Osteoblast (primary cell): Measurements from ENCODE around the gene FGF5. TPM values are rescaled to one million over a fixed set of nuclear protein-coding genes. Genes with fewer than 3 reads are reported as not detected.

Experiments
- DNase-seq: peaks from one replicate; pipeline ENCODE4 v3.0.0; 2011; ENCODE audit warnings: low spot score, mixed read lengths; ENCODE audit not compliant: insufficient read length; ENCODE audit errors: missing footprints
- H2AFZ ChIP-seq: 2 replicates; pipeline ENCODE4 v1.6.0; 2011; ENCODE audit warnings: mild to moderate bottlenecking, low read length
- H3K27ac ChIP-seq: 2 replicates; pipeline ENCODE4 v1.5.1; 2011; ENCODE audit warnings: mild to moderate bottlenecking, low read depth, low read length, moderate library complexity
- H3K27me3 ChIP-seq: 2 replicates; pipeline ENCODE4 v1.6.0; 2012; ENCODE audit warnings: mild to moderate bottlenecking, control low read depth, inconsistent platforms, low read length, moderate library complexity; ENCODE audit not compliant: insufficient read depth
- H3K36me3 ChIP-seq: 2 replicates; pipeline ENCODE4 v1.5.1; 2011; ENCODE audit warnings: mild to moderate bottlenecking, low read length, control low read depth, moderate library complexity; ENCODE audit not compliant: insufficient read depth
- H3K4me1 ChIP-seq: 2 replicates; pipeline ENCODE4 v1.5.1; 2011; ENCODE audit warnings: mild to moderate bottlenecking, low read length, control low read depth, moderate library complexity; ENCODE audit not compliant: insufficient read depth
- H3K4me2 ChIP-seq: 2 replicates; pipeline ENCODE4 v1.6.0; 2011; ENCODE audit warnings: mild to moderate bottlenecking, low read length; ENCODE audit not compliant: insufficient read depth
- H3K4me3 ChIP-seq: fragments of 200-600 bp; sonication (generic); 3 replicates; pipeline ENCODE4 v1.5.1; 2012; ENCODE audit warnings: mild to moderate bottlenecking, low read length, inconsistent platforms; ENCODE audit not compliant: insufficient read depth
- H3K79me2 ChIP-seq: 2 replicates; pipeline ENCODE4 v1.6.0; 2012; ENCODE audit warnings: mild to moderate bottlenecking, low read length, control low read depth, inconsistent platforms; ENCODE audit not compliant: insufficient read depth
- H3K9me3 ChIP-seq: 2 replicates; pipeline ENCODE4 v1.5.1; 2011; ENCODE audit warnings: low read depth, low read length, control low read depth
- H4K20me1 ChIP-seq: 2 replicates; pipeline ENCODE4 v1.6.0; 2012; ENCODE audit warnings: mild to moderate bottlenecking, low read length, control low read depth; ENCODE audit not compliant: insufficient read depth
- total RNA-seq: library from RNA; depleted of rRNA; stranded (reverse); fragments of >200 nt; gene quantifications from 2 replicates; pipeline ENCODE4 v1.2.3, GENCODE V29; 2012
- TF ChIP-seq, protein P1 (sequence below): IDR thresholded peaks from 2 replicates; pipeline ENCODE4 v1.5.1; 2011; ENCODE audit warnings: mild to moderate bottlenecking, low read depth, low read length, moderate library complexity; ENCODE audit errors: extremely low read depth

The FGF5 gene
- total RNA-seq, 1 donor, result 10.5 TPM

GRCh38 chr4:80229590-80229989 lies 36.9 kb upstream of the FGF5 start:
- no peaks in the 10 kb centered on the region for H3K9me3 ChIP-seq
- peaks cover 39% of the 10 kb centered on the region for H3K4me1 ChIP-seq
- H3K4me3 ChIP-seq, result peak overlapping the region; percentile 14
- H3K4me2 ChIP-seq, result peak overlapping the region; percentile 66
- no peaks in the 10 kb centered on the region for H4K20me1 ChIP-seq
- no peaks in the 10 kb centered on the region for H3K36me3 ChIP-seq
- H2AFZ ChIP-seq, result peak overlapping the region; percentile 52
- H3K27ac ChIP-seq, result no peak overlapping the region
- H3K79me2 ChIP-seq, result peaks cover 30% of the 10 kb centered on the region
- TF ChIP-seq, protein P1, sequence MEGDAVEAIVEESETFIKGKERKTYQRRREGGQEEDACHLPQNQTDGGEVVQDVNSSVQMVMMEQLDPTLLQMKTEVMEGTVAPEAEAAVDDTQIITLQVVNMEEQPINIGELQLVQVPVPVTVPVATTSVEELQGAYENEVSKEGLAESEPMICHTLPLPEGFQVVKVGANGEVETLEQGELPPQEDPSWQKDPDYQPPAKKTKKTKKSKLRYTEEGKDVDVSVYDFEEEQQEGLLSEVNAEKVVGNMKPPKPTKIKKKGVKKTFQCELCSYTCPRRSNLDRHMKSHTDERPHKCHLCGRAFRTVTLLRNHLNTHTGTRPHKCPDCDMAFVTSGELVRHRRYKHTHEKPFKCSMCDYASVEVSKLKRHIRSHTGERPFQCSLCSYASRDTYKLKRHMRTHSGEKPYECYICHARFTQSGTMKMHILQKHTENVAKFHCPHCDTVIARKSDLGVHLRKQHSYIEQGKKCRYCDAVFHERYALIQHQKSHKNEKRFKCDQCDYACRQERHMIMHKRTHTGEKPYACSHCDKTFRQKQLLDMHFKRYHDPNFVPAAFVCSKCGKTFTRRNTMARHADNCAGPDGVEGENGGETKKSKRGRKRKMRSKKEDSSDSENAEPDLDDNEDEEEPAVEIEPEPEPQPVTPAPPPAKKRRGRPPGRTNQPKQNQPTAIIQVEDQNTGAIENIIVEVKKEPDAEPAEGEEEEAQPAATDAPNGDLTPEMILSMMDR, result no peak
- no peak for DNase-seq
- no peaks in the 10 kb centered on the region for H3K27me3 ChIP-seq

GRCh38 chr4:80231180-80231579 lies 35.3 kb upstream of the FGF5 start:
- Histone ChIP-seq H2AFZ (peak overlapping the region; percentile 30), H4K20me1 (no peaks in the 10 kb centered on the region), H3K27ac (peak overlapping the region; percentile 95), H3K36me3 (no peaks in the 10 kb centered on the region), H3K9me3 (no peaks in the 10 kb centered on the region), H3K79me2 (peaks cover 25% of the 10 kb centered on the region), H3K4me3 (no peak overlapping the region), H3K4me2 (peak overlapping the region; percentile 66), H3K27me3 (no peaks in the 10 kb centered on the region), H3K4me1 (peaks cover 39% of the 10 kb centered on the region)
- TF ChIP-seq, protein P1, result no peak
- no peak for DNase-seq

GRCh38 chr4:80232707-80233370 lies 33.6 kb upstream of the FGF5 start:
- peak overlapping the region; percentile 68 for H3K4me2 ChIP-seq
- no peaks in the 10 kb centered on the region for H4K20me1 ChIP-seq
- TF ChIP-seq, protein P1, result no peak
- H3K36me3 ChIP-seq, result no peaks in the 10 kb centered on the region
- H3K79me2 ChIP-seq, result peaks cover 20% of the 10 kb centered on the region
- peaks cover 52% of the 10 kb centered on the region for H3K4me1 ChIP-seq
- no peaks in the 10 kb centered on the region for H3K9me3 ChIP-seq
- H3K4me3 ChIP-seq, result peak overlapping the region; percentile 12
- H3K27me3 ChIP-seq, result no peaks in the 10 kb centered on the region
- peak overlapping the region; percentile 75 for H2AFZ ChIP-seq
- H3K27ac ChIP-seq, result peak overlapping the region; percentile 95
- DNase-seq, result no peak

GRCh38 chr4:80233390-80233789 lies 33.1 kb upstream of the FGF5 start:
- no peak for DNase-seq
- peak overlapping the region; percentile 75 for H2AFZ ChIP-seq
- H3K27ac ChIP-seq, result peak overlapping the region; percentile 95
- peaks cover 20% of the 10 kb centered on the region for H3K79me2 ChIP-seq
- H3K36me3 ChIP-seq, result no peaks in the 10 kb centered on the region
- H3K27me3 ChIP-seq, result no peaks in the 10 kb centered on the region
- peak overlapping the region; percentile 14 for H3K4me3 ChIP-seq
- H3K9me3 ChIP-seq, result no peaks in the 10 kb centered on the region
- no peaks in the 10 kb centered on the region for H4K20me1 ChIP-seq
- peaks cover 56% of the 10 kb centered on the region for H3K4me1 ChIP-seq
- TF ChIP-seq, protein P1, result no peak
- H3K4me2 ChIP-seq, result peak overlapping the region; percentile 60
